Stomach smooth muscle (tissue), 2 donors: ENCODE results near the gene TMED7.
A peak's percentile ranks its signal among the peaks of the same experiment; 100 is the strongest.
"Not testable (repeated sequence)": the region's sequence is repeated elsewhere in the genome, so short reads cannot be mapped to it uniquely, and the experiment has no call there.

ENCODE experiments used
- H3K27ac ChIP-seq: one replicate; pipeline ENCODE4 v1.7.0; 2013; ENCODE audit warnings: mild to moderate bottlenecking, low read length, inconsistent platforms
- H3K27me3 ChIP-seq, 2 donors: one replicate each; pipeline ENCODE4 v1.7.0; 2013; ENCODE audit warnings: low read length in 2 of 2; ENCODE audit not compliant: insufficient read depth in 2 of 2, control insufficient read depth in 1 of 2
- H3K36me3 ChIP-seq, 2 donors: one replicate each; pipeline ENCODE4 v1.7.0; 2013; ENCODE audit warnings: low read length in 2 of 2; ENCODE audit not compliant: control insufficient read depth in 2 of 2, insufficient read depth in 2 of 2
- H3K4me1 ChIP-seq: one replicate; pipeline ENCODE4 v1.7.0; 2013; ENCODE audit warnings: low read length; ENCODE audit not compliant: control insufficient read depth, insufficient read depth
- H3K4me3 ChIP-seq, 2 donors: one replicate each; pipeline ENCODE4 v1.7.0; 2013; ENCODE audit warnings: low read length in 2 of 2
- H3K9ac ChIP-seq, 2 donors: one replicate each; pipeline ENCODE4 v1.7.0; 2013; ENCODE audit warnings: low read length in 2 of 2, mild to moderate bottlenecking in 1 of 2
- H3K9me3 ChIP-seq, 2 donors: one replicate each; pipeline ENCODE4 v1.7.0; 2013; ENCODE audit warnings: low read length in 2 of 2; ENCODE audit not compliant: control insufficient read depth in 2 of 2
- donor health status: healthy.
- donor health status: Pancreatic carcinoma.

Gene TMED7

GRCh38 chr5:115649541-115649940, 23.7 kb upstream of the TMED7 start:
- H3K36me3 ChIP-seq: no peaks in the 10 kb centered on the region
- H3K4me3 ChIP-seq: no peak overlapping the region
- peaks cover 0 to 3% of the 10 kb centered on the region in 2 donors for H3K27me3 ChIP-seq
- H3K27ac ChIP-seq: no peak overlapping the region
- no peaks in the 10 kb centered on the region for H3K4me1 ChIP-seq
- H3K9me3 ChIP-seq: no peaks in the 10 kb centered on the region
- no peak overlapping the region for H3K9ac ChIP-seq

- no peaks in the 10 kb centered on the region for H3K36me3 ChIP-seq
- no peaks in the 10 kb centered on the region for H3K4me1 ChIP-seq
- H3K27me3 ChIP-seq: peaks cover 0 to 4% of the 10 kb centered on the region in 2 donors
- H3K27ac ChIP-seq: no peak overlapping the region
- no peak overlapping the region for H3K9ac ChIP-seq
- H3K9me3 ChIP-seq: no peaks in the 10 kb centered on the region
- H3K4me3 ChIP-seq: no peak overlapping the region
Measured at GRCh38 chr5:115648056-115648455, 22.2 kb upstream of the TMED7 start.

- not testable (repeated sequence) for H3K9me3 ChIP-seq, H3K36me3 ChIP-seq, H3K4me3 ChIP-seq, H3K4me1 ChIP-seq, H3K9ac ChIP-seq, H3K27ac ChIP-seq, H3K27me3 ChIP-seq
Measured at GRCh38 chr5:115645386-115645785, 19.6 kb upstream of the TMED7 start.

- H3K9me3 ChIP-seq: no peaks in the 10 kb centered on the region
- H3K27ac ChIP-seq: no peak overlapping the region
- H3K4me3 ChIP-seq: no peak overlapping the region
- no peaks in the 10 kb centered on the region for H3K36me3 ChIP-seq
- no peak overlapping the region for H3K9ac ChIP-seq
- H3K27me3 ChIP-seq: peaks cover 0 to 5% of the 10 kb centered on the region in 2 donors
- no peaks in the 10 kb centered on the region for H3K4me1 ChIP-seq
Measured at GRCh38 chr5:115644046-115644445, 18.2 kb upstream of the TMED7 start.

- Histone ChIP-seq H3K36me3 (no peaks in the 10 kb centered on the region), H3K9me3 (no peaks in the 10 kb centered on the region)
Measured at GRCh38 chr5:115641948-115642347, 16.1 kb upstream of the TMED7 start.

GRCh38 chr5:115640274-115640673, 14.4 kb upstream of the TMED7 start:
- no peaks in the 10 kb centered on the region for H3K4me1 ChIP-seq
- no peaks in the 10 kb centered on the region for H3K9me3 ChIP-seq
- H3K4me3 ChIP-seq: no peak overlapping the region
- H3K36me3 ChIP-seq: no peaks in the 10 kb centered on the region
- peaks cover 0 to 2% of the 10 kb centered on the region in 2 donors for H3K27me3 ChIP-seq
- H3K9ac ChIP-seq: no peak overlapping the region
- no peak overlapping the region for H3K27ac ChIP-seq

More at GRCh38 chr5:115641948-115642347, 16.1 kb upstream of the TMED7 start:
- no peak overlapping the region for H3K9ac ChIP-seq
- H3K27ac ChIP-seq: no peak overlapping the region
- peaks cover 0 to 5% of the 10 kb centered on the region in 2 donors for H3K27me3 ChIP-seq
- H3K4me3 ChIP-seq: no peak overlapping the region
- no peaks in the 10 kb centered on the region for H3K4me1 ChIP-seq

- H3K4me3 ChIP-seq: no peak overlapping the region
- no peak overlapping the region for H3K9ac ChIP-seq
- H3K4me1 ChIP-seq: no peaks in the 10 kb centered on the region
- no peak overlapping the region for H3K27ac ChIP-seq
- H3K36me3 ChIP-seq: no peaks in the 10 kb centered on the region
- no peaks in the 10 kb centered on the region for H3K9me3 ChIP-seq
- peaks cover 0 to 2% of the 10 kb centered on the region in 2 donors for H3K27me3 ChIP-seq
Measured at GRCh38 chr5:115639377-115639776, 13.5 kb upstream of the TMED7 start.

- Histone ChIP-seq H3K9me3 (no peaks in the 10 kb centered on the region), H3K9ac (no peak overlapping the region), H3K27me3 (no peaks in the 10 kb centered on the region), H3K4me1 (no peaks in the 10 kb centered on the region), H3K36me3 (no peaks in the 10 kb centered on the region), H3K4me3 (no peak overlapping the region), H3K27ac (no peak overlapping the region)
Measured at GRCh38 chr5:115637507-115637906, 11.7 kb upstream of the TMED7 start.

GRCh38 chr5:115636008-115636407, 10.2 kb upstream of the TMED7 start:
- no peak overlapping the region for H3K27ac ChIP-seq
- H3K36me3 ChIP-seq: no peaks in the 10 kb centered on the region
- H3K9ac ChIP-seq: no peak overlapping the region
- no peak overlapping the region for H3K4me3 ChIP-seq
- H3K4me1 ChIP-seq: no peaks in the 10 kb centered on the region
- no peaks in the 10 kb centered on the region for H3K9me3 ChIP-seq
- no peaks in the 10 kb centered on the region for H3K27me3 ChIP-seq

GRCh38 chr5:115634343-115635132, 8.7 kb upstream of the TMED7 start:
- Histone ChIP-seq H3K9me3 (no peaks in the 10 kb centered on the region), H3K9ac (peak overlapping the region; percentile 48 to 74), H3K27me3 (no peaks in the 10 kb centered on the region), H3K4me3 (peak overlapping the region; percentile 67 to 68), H3K36me3 (no peaks in the 10 kb centered on the region), H3K4me1 (no peaks in the 10 kb centered on the region), H3K27ac (peak overlapping the region; percentile 13)

- Histone ChIP-seq H3K4me3 (no peak overlapping the region), H3K36me3 (no peaks in the 10 kb centered on the region), H3K27ac (no peak overlapping the region), H3K27me3 (no peaks in the 10 kb centered on the region), H3K9ac (no peak overlapping the region), H3K9me3 (no peaks in the 10 kb centered on the region), H3K4me1 (no peaks in the 10 kb centered on the region)
Measured at GRCh38 chr5:115629903-115630302, 4.1 kb upstream of the TMED7 start.
